ENCODE results near the gene RAB11FIP5.
"Not testable (repeated sequence)": the region's sequence is repeated elsewhere in the genome, so short reads cannot be mapped to it uniquely, and the experiment has no call there.

The RAB11FIP5 gene

GRCh38 chr2:73065070-73065469, 47.7 kb downstream of the RAB11FIP5 start:
- not testable (repeated sequence) for DNase-seq

DNA sequence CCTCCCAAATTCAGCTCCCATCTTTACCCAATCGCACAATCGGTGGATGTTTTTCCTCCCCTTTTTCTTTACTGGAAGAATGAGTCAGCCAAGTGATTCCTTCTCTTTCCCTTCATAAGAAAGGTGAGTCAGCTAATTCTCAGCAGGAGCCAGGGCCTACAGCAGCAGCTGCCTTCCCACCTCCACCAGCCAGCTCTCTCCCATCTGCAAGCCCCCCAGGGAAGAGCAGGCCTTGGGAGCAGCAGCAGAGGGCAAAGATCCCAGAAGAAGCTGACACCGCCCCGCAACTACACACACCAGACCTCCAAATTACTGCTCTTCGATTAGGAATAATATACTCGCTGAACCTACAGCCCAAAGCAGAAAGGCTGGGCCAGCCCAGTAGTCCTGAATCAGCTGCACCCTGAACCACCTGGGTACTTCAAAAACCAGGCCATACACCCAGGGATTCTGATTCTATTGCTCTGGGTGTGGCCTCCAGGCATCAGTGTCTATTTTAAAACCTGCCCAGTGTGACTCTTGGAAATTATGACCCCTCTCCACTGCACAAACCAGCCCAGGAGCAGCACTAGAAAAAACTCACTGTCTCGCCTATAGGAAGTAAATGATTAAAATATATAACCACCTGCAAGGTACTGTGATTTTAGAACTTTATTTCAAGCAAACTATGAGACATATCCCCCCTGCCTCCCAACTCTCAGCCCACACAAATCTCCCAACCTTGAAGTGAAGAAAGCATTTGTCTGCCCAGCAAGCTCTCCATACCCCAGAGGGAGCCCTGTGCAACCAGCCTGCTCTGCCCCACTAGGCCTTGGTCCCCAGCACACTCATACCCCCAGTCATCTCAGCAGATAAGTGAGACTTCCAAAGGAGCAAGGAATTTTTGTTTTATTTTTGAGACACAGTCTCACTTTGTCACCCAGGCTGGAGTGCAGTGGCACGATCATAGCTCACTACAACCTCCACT, 48.6 kb downstream of the RAB11FIP5 start:
- no peak for DNase-seq

DNA sequence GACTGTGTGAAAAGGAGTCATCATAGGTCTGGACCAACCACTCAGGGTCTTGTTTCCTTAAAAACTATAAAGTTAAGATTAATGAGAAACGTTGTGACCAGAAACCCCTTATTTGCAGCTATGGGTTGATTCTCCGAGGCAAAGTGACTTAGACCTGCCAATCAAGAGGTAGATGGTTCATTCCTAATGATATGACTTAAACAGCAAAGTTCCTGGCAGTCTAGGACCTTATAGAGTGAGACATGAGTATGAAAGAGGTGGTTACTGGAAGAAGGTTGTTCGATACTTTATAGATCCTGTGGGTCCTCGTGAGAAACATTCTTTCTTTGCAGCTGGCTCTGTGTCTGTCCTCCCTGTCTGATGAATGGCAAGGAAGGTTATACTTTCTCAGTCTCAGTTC, 49.3 kb downstream of the RAB11FIP5 start:
- DNase-seq = no peak

- no peak for DNase-seq
Observed at GRCh38 chr2:73059106-73059505, 53.6 kb downstream of the RAB11FIP5 start.

DNA sequence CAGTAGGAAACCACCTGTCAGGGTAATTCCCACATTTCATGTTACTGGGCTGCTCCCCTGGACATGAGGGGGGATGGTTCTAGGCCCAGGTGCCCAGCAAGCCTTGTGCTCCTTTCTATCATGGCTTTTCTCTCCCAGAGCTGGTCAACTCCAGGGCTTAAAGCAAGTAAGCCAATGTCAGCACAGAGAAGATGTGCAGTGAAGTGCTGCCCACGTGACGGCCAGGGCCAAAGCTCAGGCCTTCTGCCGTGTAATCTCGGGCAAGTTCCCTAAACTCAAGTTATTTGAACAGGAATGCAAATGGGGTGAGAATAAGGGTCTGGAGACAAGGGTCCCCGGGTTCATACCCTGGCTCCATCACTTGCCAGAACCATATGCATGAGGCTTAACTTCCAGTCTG, 57.8 kb downstream of the RAB11FIP5 start:
- no peak for DNase-seq

- DNase-seq = no peak
Observed at GRCh38 chr2:73053316-73054114, 59.2 kb downstream of the RAB11FIP5 start.

- no peak for DNase-seq
Observed at GRCh38 chr2:73050121-73050545, 62.6 kb downstream of the RAB11FIP5 start.

- DNase-seq = no peak
Observed at GRCh38 chr2:73043929-73044832, 68.6 kb downstream of the RAB11FIP5 start.

DNA sequence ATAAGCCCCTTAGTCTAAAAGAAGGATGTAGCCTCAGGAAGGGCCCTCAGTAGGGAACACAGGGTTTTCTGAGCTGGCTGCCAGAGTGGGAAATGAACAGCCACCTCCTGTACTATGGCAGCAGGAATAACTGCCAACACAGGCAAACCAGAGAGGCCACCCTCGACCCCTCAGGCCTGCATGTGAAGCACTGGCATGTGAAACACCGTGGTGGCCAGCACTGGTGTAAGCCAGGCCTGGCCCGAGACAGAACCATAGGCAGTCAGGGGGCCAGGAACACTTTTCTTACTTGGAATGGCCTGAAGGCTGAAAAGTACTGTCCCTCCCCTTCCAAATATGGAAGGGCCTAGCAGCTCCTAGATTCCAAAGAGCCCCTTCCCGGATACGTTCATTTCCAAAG, 69.5 kb downstream of the RAB11FIP5 start:
- DNase-seq = no peak

DNA sequence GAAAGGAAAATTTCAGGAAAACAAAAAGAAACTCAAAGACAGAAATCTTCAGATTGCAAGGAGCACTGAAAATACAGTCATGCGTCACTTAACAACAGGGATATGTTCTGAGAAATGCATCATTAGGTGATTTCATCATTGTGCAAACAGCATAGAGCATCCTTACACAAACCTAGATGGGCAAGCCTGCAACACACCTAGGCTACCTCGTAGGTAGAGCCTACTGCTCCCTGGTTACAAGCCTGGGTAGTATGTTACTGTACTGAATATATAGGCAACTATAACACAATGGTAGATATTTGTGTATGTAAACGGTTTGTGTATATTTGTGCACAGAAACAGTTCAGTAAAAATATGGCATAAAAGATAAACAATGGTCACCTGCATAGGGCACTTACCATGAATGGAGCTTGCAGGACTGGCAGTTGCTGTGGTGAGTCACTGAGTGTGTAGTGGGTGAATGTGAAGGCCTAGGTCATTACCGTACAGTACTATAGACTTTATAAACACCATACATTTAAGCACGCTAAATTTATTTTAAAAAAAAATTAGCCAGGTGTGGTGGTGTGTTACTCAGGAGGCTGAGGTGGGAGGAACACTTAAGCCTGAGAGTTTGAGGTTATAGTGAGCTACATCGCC, 74.7 kb downstream of the RAB11FIP5 start:
- no peak for DNase-seq

- DNase-seq = no peak
Observed at GRCh38 chr2:73036766-73037165, 76.0 kb downstream of the RAB11FIP5 start.

DNA sequence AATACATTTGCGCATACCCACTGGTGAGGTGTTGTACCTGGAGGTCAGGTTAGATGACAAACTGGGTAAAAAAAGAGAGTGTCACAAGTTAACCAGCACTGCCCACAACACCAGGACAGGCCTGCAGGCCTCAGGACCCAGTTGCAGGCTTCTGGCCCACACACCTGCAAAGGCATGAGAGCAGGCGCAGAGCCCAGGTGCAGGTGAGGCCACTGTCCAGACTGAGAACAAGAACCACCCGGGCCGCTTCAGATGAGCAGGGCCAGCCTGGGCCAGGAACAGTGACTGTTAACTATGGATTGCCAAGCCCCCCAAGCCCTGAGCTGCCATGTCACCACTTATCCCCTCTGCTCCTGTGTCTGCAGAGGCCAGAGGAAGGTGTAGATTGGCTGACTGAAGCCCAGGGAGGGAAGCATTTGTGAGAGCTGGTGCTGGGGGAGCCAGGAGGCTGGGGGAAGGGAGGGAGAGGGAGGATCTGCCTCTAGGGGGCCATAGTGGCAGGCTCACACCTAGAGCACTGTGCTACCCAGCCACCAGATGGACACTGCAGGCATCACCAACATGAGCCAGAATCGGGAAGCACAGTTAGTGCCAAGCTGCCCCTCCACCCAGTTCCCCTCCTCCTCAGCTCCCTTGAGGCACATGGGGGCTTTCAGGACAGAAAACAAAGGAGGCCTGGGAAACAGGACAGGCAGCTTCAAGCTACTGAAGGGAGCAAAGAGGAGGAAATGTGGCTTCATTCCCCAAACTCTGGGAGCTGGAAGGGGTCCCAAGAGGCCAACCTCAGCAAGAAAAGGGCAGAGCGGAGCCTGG, 76.6 kb downstream of the RAB11FIP5 start:
- peak in 1 of 2 experiments; percentile 14 for DNase-seq

- no peak for DNase-seq
Observed at GRCh38 chr2:73034661-73035375, 77.9 kb downstream of the RAB11FIP5 start.

DNA sequence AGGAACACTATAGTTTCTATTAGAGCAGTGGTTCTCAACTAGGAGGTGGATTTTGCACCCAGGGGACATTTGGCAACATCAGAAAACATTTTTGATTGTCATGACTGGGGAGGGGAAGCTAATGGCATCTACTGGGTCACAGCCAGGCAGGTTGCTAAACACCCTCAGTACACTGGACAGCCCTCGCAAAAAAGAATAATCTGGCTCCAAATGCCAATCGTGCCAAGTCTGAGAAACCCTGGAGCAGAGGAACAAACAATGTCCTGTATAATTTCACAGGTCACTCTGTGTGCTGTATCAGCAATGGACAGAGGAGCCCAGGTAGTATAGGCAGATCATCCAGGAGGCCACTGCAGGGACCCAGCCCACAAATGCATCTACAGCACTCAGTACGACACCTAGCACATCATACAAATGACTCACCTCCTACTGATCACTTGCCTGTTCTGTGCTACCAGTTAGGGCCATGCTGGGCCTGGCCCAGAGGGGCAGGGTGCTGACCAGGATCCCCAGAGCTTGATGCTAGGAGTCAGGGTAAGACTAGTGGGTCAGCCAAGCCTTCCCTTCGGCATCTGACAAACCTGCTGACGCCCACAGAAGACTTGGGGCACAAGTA, 78.9 kb downstream of the RAB11FIP5 start:
- no peak for DNase-seq

DNA sequence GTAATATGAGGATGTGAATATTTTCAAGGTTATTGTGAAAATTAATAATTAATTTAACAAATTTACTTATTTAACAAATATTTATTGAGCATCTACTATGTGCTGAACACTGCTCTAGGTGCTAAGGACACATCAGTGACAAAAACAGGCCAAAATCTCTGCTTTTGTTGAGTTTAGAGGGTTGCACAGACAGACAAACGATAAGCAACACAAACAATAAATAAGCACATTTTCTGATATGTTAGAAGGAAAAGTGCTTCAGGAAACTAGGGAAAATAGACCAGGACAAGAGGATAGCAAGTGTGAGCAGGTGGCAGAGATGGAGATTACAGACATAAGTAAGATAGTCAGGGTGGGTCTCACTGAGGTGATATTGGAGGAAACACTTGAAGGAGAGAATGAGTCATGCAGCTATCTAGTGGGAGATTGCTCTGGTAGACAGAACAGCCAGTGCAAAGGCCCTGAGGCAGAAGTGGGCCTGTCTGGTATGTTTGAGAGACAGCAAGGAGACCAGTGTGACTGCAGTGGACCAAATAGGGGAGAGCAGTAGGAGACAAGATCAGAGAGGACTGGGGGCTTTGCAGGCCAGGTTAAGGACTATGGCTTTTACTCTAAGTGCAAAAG, 79.5 kb downstream of the RAB11FIP5 start:
- no peak for DNase-seq

- DNase-seq = no peak
Observed at GRCh38 chr2:73032702-73033097, 80.0 kb downstream of the RAB11FIP5 start.

- no peak for DNase-seq
Observed at GRCh38 chr2:73031725-73032701, 80.7 kb downstream of the RAB11FIP5 start.

GRCh38 chr2:73031095-73031678, 81.6 kb downstream of the RAB11FIP5 start:
- no peak for DNase-seq
